NCI-H446 treated with DMSO at 0.1 percent for 48 hours (cell line): Measurements from ENCODE around the gene MICAL3.

Source experiments
- DNase-seq: peaks from one replicate; lab custom pipeline; 2025; lab: John Stamatoyannopoulos, UW

The MICAL3 gene

DNA sequence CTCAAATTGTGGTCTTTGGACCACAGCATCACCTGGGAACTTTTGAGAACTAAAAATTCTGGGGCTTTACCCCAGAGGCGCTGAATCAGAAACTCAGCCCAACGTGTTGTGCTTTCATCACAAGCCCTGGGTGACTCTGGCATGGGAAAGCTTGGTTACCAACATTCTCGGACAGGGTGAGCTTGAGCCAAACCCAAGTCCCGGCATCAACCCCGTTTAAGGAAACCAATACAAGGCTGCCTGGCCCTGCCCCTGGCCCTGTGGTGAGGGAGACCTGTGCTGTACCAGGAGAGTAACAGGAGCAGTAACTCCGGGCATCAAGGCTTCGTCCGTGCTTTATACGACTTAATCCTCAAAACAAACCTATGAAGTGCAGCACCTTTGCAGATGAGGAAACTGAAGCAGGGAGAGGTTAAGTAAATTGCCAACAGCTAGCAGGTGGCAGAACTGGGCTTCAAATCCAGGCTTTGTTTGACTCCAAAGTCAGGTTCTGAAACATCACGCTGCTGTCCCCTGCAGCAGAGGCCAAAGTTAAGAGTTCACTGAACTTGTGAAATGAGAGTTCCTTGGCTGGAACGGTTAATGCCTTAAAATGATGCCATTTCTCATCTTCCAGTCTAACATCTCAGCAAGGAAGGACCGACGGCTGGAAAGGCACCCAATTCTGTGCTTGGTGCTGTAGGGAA lies 186.0 kb downstream of the MICAL3 start:
- DNase-seq, result no peak

DNA sequence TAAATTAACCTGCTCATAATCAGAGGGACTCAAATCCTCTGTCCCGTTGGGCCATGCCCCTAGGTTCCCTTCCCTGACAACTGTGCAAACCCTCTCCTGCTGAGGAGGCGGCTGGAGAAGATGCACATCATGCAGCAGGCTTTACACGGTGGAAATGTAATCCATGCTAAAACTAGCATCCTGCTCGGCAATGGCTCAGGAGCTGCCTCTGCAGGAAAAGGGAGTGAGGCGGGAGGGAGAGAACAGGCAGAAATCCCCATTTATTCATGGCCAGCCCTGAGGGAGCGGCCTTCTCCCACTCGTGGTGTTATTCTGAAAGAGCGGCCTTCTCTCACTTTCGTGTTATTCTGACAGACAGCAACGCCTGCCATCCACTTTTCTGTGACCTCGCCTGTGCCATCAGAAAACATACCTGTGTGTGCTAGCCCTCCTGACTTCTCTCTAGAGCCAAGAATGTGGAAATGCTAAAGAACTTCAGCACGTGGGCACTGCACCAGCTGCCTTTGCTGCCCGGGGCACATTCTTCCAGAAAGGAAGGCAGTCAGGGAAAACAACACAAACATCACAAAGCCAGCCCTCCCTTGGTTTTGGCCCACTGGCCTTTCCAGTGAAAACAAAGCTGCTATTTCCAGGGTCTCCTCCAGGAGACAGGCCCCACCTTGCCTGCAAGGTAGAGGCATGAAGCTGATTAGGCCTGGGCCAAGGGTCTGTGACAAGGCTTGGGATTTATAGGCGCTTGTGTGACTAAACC lies 187.2 kb downstream of the MICAL3 start:
- no peak for DNase-seq

DNA sequence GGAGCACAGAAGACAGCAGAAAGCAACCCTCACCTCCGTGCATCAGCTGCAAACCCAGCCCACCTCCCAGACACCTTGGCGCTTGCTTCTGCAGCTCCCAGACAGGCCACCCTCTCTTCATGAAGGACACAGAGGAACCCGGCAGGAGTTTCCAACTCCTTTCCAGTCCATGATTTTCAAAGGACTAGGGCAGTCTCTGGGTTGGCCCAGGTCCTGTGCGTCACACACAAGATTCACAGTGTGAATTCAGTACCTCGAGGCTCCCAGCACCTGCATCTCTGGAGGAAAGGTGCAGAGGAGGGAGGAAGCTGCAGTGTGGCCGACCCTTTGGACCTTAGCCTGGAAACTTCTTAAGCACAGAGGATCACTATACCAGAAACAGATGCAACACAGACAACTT lies 189.1 kb downstream of the MICAL3 start:
- no peak for DNase-seq

DNA sequence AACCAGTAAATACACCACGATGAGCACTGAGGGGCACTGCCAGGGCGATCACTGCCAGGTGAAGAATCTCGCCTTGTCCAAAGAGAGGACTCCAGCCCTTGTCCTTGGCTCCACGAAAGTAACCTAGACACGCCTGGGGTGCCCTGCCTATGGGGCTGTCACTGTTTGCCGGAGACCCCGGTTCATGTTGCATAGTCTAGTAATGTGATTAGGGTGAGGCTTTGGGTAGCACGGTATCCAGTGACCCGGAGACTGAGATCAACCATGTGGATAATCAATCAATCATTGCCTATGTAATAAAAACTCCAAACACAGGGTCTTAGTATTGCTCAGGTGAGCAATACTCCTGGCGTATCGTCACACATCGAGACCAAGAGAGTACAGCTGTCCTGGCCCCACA lies 190.9 kb downstream of the MICAL3 start:
- no peak for DNase-seq

DNA sequence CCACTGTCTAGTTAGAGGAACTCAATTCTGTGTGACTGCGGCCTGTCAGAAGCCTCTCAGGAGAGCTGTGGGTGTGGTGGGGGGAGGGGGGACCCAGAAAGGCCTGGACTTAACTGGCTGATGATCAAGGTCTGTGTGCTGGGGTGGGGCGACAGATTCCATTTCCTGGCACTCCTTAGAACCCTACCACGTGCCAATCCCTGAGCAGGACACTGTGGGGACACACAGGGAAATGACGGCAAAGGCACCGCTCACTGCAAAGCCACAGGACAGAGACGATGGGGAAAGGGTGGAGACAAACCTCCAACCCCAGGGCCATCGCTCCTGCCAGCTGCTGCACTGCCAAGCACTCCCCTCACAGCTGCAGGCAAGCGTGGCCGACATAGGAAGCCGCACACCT lies 191.7 kb downstream of the MICAL3 start:
- no peak for DNase-seq

DNA sequence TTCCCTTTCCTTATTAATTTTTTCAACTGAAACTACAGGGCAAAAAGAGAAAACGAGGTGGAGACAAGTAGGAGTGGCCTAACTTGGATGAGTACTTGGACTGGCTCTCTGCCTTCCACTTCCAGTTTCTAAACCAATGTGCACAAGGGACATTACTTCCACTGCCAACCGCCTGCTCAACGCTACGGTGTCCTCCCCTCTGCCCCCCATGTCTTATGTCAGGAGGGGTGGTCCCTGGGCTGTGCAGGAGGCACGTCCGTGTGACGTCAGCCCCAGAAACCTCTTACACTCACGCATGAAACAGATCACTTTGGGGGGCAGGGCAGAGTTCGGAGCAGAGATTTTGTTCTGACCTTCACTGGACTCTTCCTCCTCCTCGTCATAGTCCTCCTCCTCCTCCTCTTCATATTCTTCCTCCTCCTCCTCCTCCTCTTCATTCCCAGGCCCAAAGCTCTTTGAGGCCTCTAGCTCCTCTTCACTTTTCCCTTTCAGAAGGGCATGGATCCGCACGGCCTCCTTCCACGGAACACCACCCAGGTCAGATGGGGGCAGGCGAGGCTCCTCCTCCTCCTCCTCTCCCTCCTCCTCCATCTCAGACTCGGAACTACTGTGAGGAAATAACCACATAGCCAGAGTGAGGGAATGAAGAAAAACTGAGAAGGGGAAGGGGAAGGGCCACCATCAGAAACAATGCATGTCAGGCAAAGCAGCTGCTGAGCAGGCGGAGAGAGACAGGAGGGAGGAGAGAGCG lies 192.7 kb downstream of the MICAL3 start:
- no peak for DNase-seq

DNA sequence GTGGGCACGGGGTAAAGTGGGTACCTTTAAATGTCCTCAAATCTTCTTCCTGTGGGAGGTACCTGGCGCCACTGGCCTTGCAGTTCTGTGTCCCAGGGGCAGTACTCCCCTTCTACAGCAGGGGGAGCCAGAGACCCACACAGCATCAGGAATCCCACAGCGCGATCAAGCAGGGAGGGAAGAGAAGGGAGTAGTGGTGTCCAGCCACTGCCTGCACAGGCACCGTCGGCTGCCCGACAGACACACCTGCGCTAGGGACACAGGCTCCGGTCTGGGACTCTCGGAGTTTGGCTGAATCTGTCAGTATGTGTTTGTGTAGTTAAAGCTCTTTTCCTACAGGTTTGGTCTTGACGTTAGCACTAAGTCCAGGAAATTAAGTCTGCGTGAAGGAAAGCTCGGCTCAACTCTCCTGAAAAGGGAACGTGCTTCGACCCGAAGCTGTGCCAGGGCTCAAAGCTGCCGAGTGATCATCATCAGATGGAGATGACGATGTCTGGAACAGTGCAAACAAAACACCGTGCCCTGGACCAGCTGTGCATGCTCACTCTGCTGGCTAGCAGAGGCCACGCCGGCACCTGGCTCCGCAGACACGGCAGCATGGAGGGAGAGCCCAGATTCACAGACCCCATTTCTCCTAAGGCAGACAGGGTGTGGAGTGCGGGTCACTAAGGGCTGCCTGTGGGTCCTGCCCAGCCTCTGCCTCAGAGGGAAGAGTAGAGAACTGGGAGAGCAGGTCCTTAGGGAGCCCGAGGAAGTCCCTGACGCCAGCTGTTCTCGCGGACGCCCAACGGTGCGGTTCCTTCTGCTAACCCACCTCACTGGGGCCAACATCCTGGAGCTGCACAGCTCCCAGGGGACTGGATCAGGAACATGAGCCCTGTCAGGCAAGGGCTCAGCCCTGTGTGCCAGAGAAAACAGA lies 194.1 kb downstream of the MICAL3 start:
- DNase-seq, result no peak

DNA sequence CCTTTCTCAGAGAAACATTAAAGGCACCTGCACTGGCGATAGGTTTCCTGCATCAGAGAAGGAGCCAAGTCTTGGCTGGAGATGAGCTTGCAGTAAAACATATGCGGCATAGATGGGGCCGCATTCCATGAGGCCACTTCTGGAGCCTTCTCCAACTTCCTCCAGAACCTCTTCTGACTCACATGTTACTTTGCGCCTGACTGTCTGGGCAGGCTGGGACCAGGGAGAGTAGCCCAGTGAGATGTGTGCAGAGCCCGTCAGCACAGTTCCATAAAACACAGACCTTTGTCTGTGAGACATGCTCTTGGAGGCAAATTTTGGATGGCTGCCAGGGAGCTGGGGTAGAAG lies 194.7 kb downstream of the MICAL3 start:
- no peak for DNase-seq

DNA sequence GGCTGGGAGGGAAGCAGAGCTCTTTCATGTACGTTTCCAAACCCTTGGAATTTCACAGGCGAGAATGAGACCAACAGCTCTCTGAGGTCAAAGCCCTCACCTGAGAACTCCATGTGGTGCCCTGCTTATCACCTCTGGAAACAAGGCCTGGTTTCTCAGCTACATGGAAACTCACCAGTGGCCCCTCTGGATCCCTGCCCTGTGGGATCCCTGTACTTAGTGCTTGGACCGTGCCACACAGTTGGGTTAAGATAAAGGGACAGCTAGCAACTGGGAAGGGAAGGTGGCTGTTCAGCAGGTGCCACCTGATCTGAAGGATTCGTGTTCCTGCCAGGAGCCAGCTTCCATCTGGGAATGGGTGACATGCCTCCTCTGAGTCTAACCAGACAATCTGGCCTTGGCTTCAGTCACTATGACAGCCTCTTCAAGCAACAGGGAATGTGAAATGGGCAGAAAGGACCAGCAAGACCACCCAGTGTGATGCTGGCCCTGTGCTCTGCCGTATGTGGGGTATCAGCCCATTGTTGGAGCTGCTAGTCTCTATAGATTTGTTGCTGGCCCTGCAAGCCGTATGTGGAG lies 195.8 kb downstream of the MICAL3 start:
- DNase-seq, result no peak

DNA sequence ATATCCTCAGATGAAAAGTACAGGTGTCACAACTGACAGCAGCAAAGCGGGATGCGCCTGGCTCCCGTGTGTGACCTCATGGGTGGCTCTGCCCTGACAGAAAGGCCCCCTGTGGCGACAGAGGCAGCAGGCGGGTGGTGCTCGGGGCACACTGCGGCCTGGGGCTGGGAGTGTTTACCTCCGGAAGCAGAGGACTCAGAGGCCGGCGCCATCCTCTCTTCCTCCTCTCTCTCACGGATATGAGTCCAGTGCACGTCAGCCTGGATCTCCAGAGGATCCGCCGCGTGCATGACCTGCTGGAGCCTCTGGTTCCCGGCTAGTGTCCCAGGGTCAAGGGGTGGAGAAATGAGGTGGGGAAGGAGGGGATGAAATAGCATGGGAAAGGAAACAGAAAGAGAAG lies 196.9 kb downstream of the MICAL3 start:
- no peak for DNase-seq

DNA sequence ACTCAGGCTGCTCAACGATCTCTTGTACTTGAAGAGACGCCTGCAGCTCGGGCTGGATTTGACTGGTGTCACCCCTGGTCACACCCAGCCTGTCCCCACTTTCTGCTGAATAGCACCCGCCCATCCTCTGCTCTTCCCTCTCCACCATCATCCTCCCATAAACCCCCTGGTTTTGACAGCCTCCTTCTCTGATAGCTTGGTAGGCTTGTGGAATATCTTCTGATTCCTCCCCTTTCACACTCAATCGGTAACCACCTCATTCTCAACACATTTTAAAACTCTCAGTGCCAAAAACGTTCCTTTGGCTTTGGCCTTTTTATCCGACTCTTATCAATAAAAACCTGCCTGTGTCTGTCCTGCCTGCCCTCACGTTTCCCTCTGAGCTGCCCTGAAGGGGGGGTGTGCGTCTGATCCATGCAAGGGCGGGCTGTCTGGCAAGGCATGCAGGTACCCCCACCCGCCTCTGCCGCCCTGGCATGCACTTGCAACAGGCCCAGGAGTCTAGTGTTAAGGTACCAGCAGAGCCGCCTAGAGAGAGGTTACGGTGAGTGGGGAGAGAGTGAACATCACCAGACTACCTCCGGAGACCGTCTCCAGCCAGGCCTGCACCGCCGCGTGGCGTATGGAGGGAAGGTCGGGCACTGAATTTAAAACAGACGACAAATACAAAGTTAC lies 198.3 kb downstream of the MICAL3 start:
- no peak for DNase-seq

DNA sequence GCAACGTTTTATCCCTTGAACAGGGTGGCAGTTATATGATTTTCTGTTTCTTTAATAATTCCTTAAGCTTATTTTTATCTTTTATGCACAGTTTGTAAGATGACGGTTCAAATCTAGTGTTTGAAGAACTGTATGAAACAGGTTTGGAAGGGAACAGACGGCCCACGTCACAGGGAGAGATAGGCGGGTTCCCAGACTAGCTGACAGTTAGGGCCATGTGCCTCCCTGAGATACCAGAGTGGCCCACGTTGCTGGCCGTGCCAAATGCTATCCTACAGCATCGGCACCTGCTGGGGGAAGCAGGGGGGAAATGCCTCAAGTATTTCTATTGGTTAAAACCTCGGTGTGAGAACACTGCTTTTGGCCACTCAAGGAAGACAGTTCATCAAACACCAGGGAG lies 199.9 kb downstream of the MICAL3 start:
- DNase-seq, result no peak

DNA sequence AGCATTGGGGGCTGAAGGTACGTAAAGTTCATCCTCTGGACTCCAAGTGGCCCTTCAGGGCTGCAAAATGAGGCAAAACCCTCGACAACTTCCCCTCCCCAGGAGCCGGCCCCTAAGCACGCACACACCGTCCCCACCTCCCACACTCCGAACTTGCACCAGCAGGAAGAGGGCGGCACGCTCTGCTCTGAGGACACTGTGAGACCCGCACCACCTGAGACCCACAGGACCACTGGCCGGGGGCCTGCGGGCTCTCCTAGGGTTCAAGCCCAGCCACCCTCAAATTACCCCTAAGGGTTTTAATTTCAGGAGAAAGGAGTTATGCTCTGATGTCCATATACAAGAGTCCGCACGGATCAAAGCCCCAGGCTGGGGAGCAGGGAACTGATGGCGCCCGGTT lies 200.4 kb downstream of the MICAL3 start:
- DNase-seq, result no peak

DNA sequence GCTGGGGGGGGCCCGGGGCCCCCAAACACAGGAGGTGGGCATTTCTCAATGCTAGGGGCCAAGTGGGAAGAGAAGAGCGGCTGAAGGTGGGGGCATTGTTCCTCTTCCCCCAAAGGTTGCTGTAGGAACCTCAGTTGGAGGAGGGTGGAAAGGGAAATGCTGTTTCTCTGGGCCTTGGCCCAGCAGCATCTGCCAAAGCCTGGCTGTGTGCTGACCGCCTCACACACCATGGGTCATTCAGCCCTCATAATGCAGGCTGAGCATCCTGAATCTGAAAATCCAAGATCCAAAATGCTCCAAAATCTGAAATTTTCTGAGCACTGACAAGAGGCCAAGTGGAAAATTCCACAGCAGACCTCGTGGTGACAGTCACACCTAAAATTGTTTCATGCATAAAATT lies 201.1 kb downstream of the MICAL3 start:
- no peak for DNase-seq

DNA sequence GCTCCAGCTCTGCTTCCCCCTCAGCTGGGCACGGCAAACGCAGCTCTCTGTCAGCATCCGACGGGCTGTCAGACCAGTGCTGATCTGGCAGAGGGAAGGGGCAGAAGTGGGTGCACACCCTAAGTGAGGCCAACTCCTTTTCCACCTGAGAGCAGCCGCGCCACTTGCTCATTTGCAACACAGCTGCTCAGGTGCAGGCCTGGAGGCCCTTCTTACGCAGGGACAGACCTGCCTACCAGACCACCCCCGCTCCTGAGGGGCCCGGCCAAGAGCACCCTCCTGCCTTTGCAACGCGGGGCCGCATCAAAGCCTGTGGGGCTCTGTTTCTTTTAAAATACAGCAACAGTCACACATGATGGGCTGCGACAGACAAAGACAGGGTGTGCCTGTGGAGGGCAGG lies 202.3 kb downstream of the MICAL3 start:
- no peak for DNase-seq

DNA sequence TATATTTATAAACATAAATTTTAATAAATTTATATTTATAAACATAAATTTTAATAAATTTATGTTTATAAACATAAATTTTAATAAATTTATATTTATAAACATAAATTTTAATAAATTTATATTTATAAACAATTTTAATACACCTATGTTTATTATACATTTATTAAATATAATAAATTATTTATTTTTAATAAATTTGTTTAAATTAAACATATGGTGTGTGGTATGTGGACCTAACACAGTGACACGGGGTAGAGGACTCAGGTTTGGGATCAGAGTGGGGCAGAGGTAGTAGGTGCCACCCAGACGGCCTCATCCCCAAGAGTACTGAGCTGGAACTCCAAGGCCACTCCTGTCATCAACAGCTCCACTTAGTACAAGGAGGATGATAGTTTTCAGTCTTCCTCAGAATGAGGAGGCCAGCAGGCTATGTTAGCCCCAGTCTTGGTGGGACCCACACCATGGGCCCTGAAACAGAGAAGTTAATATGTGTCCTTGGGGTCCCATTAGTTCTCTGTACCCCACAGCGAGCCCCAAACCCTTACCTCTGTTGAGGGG lies 203.4 kb downstream of the MICAL3 start:
- no peak for DNase-seq

DNA sequence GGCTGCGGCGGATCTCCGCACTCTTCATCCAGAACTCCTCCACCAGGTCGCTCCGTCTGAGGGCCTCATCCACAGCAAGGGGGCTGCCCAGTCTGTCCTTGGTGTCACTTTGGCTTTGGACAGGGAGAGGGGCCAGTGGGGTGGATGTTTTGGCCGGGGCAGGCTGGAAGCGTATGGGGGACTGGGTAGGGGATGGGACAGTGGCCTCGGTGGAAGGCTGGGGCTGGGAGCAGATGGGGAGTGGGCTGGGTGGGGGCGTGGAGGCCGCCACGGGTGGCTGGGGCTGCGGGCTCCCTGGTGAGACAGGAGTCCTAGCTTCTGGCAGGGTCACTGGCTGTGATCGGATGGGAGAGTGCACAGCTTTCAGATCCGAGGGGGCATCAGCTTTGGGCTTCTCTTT lies 205.7 kb downstream of the MICAL3 start:
- DNase-seq, result no peak

DNA sequence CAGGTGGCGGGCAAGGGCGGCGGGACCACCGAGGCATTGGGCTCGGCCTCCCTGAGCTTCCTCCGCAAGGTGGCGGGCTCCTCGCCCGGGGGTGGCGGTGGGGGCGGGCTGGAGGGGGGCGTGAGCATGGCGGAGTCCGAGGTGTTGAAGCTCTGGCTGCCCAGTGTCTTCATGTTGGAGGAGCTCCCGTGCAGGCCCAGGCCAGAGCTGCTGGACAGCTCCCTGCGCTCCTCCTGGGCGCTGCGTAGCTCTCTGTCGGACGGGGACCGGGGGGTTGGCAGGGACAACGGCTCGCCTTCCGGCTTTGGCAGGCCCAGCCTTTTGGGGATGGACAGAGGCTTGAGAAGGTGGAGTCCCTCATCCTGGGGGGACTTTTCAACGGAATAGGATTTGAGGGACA lies 206.2 kb downstream of the MICAL3 start:
- DNase-seq, result no peak

DNA sequence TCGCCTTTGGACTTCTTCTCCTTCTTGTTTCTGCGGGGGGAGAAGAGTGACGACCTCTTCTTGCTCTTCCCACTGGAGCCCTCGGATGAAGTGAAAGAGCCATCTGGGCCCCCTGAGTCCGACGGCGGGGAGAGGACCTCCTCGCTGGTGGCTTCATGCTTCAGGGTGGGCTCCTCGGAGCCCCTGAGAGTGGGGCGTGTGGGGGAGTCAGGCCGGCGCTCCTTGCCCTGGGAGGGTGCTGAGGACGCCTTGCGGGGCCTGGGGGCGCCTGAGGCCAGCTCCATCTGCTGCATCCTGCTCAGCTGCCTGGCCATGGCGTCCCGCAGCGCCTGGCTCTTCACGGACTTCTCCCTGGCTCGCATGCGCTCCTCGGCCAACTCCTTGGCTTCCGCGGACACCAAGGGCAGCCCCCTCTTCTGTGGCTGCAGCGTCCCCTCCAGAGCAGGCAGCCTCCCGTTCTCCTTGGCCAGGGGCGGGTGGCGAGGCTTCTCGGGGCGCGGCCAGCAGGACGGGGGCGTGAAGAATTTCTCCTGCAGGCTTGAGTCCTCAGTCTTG lies 206.8 kb downstream of the MICAL3 start:
- no peak for DNase-seq

DNA sequence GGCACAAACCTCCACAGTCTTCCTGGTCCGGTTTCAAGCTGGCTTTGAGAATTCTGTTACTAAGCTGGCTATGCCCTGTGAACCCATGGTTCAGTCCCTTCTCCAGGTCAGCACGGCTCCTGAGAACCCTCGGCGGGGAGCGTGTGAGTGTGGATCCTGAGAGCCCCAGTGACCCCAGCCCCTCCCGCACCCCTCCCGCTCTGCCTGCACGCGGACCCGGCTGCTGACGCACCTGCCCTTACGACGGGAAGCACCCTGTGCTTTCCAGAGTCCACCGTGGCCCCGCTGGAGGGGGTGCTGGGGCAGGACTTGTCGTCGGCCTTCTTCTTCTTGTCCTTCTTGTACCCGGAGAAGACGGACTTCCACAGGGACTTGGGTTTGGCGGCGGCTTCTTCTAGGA lies 207.3 kb downstream of the MICAL3 start:
- DNase-seq, result no peak

DNA sequence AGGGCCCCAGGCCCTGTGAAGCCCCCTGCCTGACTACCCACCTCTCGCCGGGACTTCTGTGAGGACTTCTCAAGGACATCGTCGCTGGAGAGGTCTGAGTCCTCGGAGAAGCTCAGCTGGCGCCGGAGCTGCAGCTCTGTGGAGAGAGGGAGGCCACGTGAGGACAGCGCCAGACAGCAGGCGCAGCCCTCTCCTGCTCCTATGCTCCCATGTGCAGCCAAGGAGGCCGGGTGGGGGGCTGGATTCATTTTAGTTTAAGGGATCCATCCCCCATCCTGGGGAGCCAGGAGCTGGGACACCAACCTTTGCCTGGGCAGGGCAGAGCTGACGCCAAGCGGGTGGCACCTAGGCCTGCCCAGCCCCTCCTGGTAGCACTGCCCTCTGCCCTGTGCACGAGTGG lies 207.7 kb downstream of the MICAL3 start:
- no peak for DNase-seq
